ENCODE results near the gene CEBPB.

Gene CEBPB

DNA sequence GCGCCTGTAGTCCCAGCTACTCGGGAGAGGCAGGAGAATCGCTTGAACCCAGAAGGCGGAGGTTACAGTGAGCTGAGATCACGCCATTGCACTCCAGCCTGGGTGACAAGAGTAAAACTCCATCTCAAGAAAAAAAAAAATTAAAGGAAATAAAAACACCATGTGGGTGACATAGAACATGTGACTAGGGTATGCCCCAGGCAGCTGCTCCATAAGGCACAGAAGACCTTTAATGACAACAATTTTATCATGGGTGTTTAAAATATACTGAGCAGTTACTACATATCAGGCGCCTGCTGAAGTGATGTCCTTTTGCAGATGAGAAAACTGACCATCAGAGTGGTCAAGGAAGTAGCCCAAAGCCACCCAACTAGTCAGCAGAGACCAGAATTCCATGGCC, 45.1 kb upstream of the CEBPB start:
- Histone ChIP-seq H3K36me3 (peaks cover 29% of the 10 kb centered on the region), H3K4me1 (no peaks in the 10 kb centered on the region), H3K4me3 (ENCODE audit: low read depth, low read length) (no peak overlapping the region), H3K9me3 (no peaks in the 10 kb centered on the region), H3K27me3 (no peaks in the 10 kb centered on the region)
- TF ChIP-seq CTCF (IDR thresholded peaks at IDR 0.05; ENCODE audit: low read depth, low read length): no peak
- DNase-seq: no peak

GRCh38 chr20:50146214-50146613, 44.4 kb upstream of the CEBPB start:
- Histone ChIP-seq H3K27me3 (no peaks in the 10 kb centered on the region), H3K4me3 (ENCODE audit: low read depth, low read length) (no peak overlapping the region), H3K9me3 (no peaks in the 10 kb centered on the region), H3K36me3 (peaks cover 23% of the 10 kb centered on the region), H3K4me1 (no peaks in the 10 kb centered on the region)
- TF ChIP-seq CTCF (IDR thresholded peaks at IDR 0.05; ENCODE audit: low read depth, low read length): no peak
- no peak for DNase-seq

GRCh38 chr20:50146732-50147662, 43.6 kb upstream of the CEBPB start:
- Histone ChIP-seq H3K4me1 (no peaks in the 10 kb centered on the region), H3K27me3 (no peaks in the 10 kb centered on the region), H3K36me3 (peaks cover 18% of the 10 kb centered on the region), H3K9me3 (no peaks in the 10 kb centered on the region), H3K4me3 (ENCODE audit: low read depth, low read length) (no peak overlapping the region)
- TF ChIP-seq CTCF (IDR thresholded peaks at IDR 0.05; ENCODE audit: low read depth, low read length): no peak
- no peak for DNase-seq

- TF ChIP-seq CTCF (IDR thresholded peaks at IDR 0.05; ENCODE audit: low read depth, low read length): no peak
- Histone ChIP-seq H3K36me3 (peaks cover 11% of the 10 kb centered on the region), H3K27me3 (no peaks in the 10 kb centered on the region), H3K4me1 (peaks cover 5% of the 10 kb centered on the region), H3K9me3 (no peaks in the 10 kb centered on the region), H3K4me3 (ENCODE audit: low read depth, low read length) (no peak overlapping the region)
- DNase-seq: no peak
These were observed 41.0 kb upstream of the CEBPB start for GRCh38 chr20:50149481-50150254.

DNA sequence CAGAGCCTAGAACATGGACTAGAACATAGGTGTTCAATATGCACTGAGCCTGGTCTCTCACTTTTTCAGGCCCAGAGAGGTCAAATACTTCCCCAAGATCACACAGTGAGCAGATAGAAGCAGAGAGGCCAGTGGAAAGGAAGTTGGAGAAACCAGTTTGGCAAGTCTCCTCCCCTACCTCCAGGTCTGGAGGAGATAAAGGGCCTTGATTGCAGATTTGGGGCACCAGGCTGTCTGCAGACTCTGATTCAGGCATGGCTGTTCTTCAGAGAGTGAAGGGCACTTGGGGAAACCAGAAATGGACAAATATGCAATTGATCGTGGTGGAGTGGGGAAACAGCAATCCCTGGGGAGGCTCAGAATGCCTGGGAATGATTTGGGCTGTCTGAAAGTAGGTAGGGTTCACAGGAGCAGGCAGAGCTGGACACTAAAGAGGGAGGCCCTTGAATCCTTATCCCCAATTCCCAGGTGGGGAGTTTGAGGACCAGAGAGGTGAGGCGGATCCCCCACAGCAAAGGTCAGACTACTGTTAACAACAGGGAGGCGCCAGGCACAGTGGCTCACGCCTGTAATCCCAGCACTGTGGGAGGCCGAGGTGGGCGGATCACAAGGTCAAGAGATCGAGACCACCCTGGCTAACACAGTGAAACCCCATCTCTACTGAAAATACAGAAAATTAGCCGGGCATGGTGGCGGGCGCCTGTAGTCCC, 39.4 kb upstream of the CEBPB start:
- H3K4me3 ChIP-seq (ENCODE audit: low read depth, low read length): no peak overlapping the region
- no peaks in the 10 kb centered on the region for H3K9me3 ChIP-seq
- no peak for DNase-seq
- H3K27me3 ChIP-seq: no peaks in the 10 kb centered on the region
- peaks cover 11% of the 10 kb centered on the region for H3K36me3 ChIP-seq
- no peak for TF ChIP-seq CTCF (IDR thresholded peaks at IDR 0.05; ENCODE audit: low read depth, low read length)
- peaks cover 5% of the 10 kb centered on the region for H3K4me1 ChIP-seq

All from BE2C (cell line).